Measurements from ENCODE around the gene NEK8. TPM values are rescaled to one million over a fixed set of nuclear protein-coding genes. Genes with fewer than 3 reads are reported as not detected.

The NEK8 gene
- total and polyA plus RNA-seq, 9 of the 15 experiments (the other 6 are each of a cell fraction or from before 2014, with no cell fraction given) = 0.98 to 16.6 (median 4.6) TPM

DNA sequence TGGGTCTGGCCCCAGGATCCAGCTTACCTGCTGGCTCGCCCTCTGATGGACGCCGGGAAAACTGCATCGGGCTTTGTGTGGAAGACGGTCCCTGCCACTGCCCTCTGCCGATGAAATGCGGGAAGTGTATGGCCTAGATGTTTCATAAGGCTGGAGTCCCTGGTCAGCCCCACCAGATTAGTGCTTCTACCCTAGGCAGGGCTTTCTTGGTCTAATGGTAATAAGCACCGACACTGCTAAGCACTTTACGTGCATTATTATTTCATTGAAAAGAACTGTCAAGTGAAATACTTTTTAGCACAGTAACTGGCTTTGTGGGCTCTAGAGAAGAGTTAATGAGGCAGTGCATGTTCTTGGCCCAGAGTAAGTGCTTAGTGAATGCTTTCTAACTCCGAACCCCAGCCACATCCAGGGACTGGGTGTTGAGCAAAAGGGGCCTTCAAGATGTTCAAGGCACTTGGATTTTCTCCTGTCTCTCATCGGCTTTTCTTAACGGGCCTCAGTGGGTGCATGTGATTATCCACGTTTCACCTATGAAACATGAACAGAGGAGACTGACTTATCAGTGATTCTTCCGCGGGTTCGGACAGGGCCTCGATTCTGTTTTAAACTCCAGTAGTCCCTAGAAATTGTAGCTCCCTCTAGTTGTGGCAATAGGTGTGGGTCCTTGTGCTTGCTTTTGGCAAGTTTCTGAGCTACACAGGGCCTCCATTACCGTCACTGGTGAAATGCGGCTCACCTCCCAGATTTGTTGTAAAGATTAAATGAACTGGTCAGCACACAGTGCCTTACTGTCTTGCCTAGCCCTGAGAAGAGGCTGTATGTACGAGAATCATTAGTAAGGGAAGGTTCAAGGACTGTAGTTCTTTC is 21.8 kb downstream of the NEK8 start (continued):
- TF ChIP-seq, protein P1, sequence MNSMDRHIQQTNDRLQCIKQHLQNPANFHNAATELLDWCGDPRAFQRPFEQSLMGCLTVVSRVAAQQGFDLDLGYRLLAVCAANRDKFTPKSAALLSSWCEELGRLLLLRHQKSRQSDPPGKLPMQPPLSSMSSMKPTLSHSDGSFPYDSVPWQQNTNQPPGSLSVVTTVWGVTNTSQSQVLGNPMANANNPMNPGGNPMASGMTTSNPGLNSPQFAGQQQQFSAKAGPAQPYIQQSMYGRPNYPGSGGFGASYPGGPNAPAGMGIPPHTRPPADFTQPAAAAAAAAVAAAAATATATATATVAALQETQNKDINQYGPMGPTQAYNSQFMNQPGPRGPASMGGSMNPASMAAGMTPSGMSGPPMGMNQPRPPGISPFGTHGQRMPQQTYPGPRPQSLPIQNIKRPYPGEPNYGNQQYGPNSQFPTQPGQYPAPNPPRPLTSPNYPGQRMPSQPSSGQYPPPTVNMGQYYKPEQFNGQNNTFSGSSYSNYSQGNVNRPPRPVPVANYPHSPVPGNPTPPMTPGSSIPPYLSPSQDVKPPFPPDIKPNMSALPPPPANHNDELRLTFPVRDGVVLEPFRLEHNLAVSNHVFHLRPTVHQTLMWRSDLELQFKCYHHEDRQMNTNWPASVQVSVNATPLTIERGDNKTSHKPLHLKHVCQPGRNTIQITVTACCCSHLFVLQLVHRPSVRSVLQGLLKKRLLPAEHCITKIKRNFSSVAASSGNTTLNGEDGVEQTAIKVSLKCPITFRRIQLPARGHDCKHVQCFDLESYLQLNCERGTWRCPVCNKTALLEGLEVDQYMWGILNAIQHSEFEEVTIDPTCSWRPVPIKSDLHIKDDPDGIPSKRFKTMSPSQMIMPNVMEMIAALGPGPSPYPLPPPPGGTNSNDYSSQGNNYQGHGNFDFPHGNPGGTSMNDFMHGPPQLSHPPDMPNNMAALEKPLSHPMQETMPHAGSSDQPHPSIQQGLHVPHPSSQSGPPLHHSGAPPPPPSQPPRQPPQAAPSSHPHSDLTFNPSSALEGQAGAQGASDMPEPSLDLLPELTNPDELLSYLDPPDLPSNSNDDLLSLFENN (IDR thresholded peaks at IDR 0.05; ENCODE audit: low read depth in 2 of 2, low read length in 2 of 2) = 0 out of 4 replicates have a peak, but pooled peaks of 1 of the 2 experiments have one; percentile 42
- TF ChIP-seq SETDB1 (IDR thresholded peaks at IDR 0.05; ENCODE audit: low read length) (no peak), ZKSCAN8 (CRISPR knock-in tag; IDR thresholded peaks at IDR 0.05) (no peak), JUN (IDR thresholded peaks at IDR 0.05; ENCODE audit: borderline replicate concordance, low read depth, low read length) (no peak), JUN (CRISPR knock-in tag; IDR thresholded peaks at IDR 0.05; ENCODE audit: borderline replicate concordance) (no peak), POLR2B (IDR thresholded peaks at IDR 0.05; ENCODE audit: low read depth, partially characterized antibody) (peak; percentile 61), ADNP (tag; IDR thresholded peaks at IDR 0.05) (no peak), FOXJ3 (CRISPR knock-in tag; IDR thresholded peaks at IDR 0.05) (no peak), ZFP1 (CRISPR knock-in tag; IDR thresholded peaks at IDR 0.05) (no peak), TAF15 (IDR thresholded peaks at IDR 0.05; ENCODE audit: low read depth, low read length) (no peak), ZNF77 (CRISPR knock-in tag; IDR thresholded peaks at IDR 0.05) (no peak), NCOR1 (IDR thresholded peaks at IDR 0.05) (no peak; the same call in 1 of the 2 replicates), SMARCC2 (IDR thresholded peaks at IDR 0.05; ENCODE audit: low read depth) (no peak), STAT5A (IDR thresholded peaks at IDR 0.05; ENCODE audit: borderline replicate concordance, low read length) (peak; percentile 27; the same call in 1 of the 2 replicates), ZNF282 (CRISPR knock-in tag; IDR thresholded peaks at IDR 0.05) (no peak), HNRNPH1 (optimal IDR thresholded peaks at IDR 0.05; ENCODE audit: low read depth, low read length) (no peak), EHMT2 (IDR thresholded peaks at IDR 0.05) (no peak)
- TF ChIP-seq, protein P2, sequence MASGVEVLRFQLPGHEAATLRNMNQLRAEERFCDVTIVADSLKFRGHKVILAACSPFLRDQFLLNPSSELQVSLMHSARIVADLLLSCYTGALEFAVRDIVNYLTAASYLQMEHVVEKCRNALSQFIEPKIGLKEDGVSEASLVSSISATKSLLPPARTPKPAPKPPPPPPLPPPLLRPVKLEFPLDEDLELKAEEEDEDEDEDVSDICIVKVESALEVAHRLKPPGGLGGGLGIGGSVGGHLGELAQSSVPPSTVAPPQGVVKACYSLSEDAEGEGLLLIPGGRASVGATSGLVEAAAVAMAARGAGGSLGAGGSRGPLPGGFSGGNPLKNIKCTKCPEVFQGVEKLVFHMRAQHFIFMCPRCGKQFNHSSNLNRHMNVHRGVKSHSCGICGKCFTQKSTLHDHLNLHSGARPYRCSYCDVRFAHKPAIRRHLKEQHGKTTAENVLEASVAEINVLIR (CRISPR knock-in tag; IDR thresholded peaks at IDR 0.05) = no peak
- TF ChIP-seq, protein P3, sequence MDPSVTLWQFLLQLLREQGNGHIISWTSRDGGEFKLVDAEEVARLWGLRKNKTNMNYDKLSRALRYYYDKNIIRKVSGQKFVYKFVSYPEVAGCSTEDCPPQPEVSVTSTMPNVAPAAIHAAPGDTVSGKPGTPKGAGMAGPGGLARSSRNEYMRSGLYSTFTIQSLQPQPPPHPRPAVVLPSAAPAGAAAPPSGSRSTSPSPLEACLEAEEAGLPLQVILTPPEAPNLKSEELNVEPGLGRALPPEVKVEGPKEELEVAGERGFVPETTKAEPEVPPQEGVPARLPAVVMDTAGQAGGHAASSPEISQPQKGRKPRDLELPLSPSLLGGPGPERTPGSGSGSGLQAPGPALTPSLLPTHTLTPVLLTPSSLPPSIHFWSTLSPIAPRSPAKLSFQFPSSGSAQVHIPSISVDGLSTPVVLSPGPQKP (CRISPR knock-in tag; IDR thresholded peaks at IDR 0.05) = no peak
- TF ChIP-seq, protein P4, sequence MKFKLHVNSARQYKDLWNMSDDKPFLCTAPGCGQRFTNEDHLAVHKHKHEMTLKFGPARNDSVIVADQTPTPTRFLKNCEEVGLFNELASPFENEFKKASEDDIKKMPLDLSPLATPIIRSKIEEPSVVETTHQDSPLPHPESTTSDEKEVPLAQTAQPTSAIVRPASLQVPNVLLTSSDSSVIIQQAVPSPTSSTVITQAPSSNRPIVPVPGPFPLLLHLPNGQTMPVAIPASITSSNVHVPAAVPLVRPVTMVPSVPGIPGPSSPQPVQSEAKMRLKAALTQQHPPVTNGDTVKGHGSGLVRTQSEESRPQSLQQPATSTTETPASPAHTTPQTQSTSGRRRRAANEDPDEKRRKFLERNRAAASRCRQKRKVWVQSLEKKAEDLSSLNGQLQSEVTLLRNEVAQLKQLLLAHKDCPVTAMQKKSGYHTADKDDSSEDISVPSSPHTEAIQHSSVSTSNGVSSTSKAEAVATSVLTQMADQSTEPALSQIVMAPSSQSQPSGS (CRISPR knock-in tag; IDR thresholded peaks at IDR 0.05) = no peak

Measured in K562 (cell line).